ENCODE results near the gene PNLIPRP3. TPM values are rescaled to one million over a fixed set of nuclear protein-coding genes. Genes with fewer than 3 reads are reported as not detected.

Gene PNLIPRP3
- total and polyA plus RNA-seq, 2 of the 4 experiments (the other 2 are of a cell fraction) = not detected

DNA sequence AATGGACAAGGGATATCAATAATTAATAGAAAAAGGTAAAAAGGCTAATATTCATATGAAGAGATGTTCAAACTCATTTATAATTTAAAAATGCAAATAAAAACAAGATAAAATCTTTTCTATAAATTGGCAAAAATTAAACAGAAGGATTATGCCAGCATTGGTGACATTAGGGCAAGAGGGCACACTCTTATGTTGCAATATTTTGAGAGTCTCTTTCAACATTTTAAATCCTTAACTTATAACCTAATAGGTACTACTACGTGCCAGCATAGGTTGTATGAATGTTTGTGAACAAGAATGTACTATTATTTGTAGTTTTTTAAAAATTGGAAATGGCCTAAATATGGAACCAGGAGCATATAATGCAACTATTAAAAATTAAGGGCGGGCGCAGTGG is 24.8 kb upstream of the PNLIPRP3 start:
- H3K23ac ChIP-seq (ENCODE audit: low read depth, low read length) = no peak overlapping the region
- H2BK20ac ChIP-seq (ENCODE audit: low read depth, low read length) = no peak overlapping the region
- H3K4me3 ChIP-seq (ENCODE audit: insufficient read depth, low read depth, low read length) = no peak overlapping the region
- no peak overlapping the region for H2AFZ ChIP-seq (replicated peaks; ENCODE audit: low read length, poor library complexity)
- no peak overlapping the region for H4K8ac ChIP-seq (ENCODE audit: low read depth in 2 of 2, low read length in 2 of 2)
- no peak overlapping the region for H2BK15ac ChIP-seq (ENCODE audit: low read depth, low read length)
- H3K4ac ChIP-seq (ENCODE audit: low read depth, low read length) = no peak overlapping the region
- no peak overlapping the region for H4K5ac ChIP-seq (ENCODE audit: low read depth, low read length)
- no peak overlapping the region for H2AK5ac ChIP-seq (ENCODE audit: low read depth, low read length)
- dilution Hi-C loops (cut with HindIII; ENCODE audit: low sequenced_read_pairs, unreplicated experiment) (no loop called here), intact Hi-C loops (cut with micrococcal nuclease) (no loop called here), in situ Hi-C loops (cut with MboI; ENCODE audit: low sequenced_read_pairs) (no loop called here)
- DNase-seq = no peak
- no peaks in the 10 kb centered on the region for H3K27me3 ChIP-seq (ENCODE audit: control insufficient read depth, insufficient read depth, low read length)
- H4K20me1 ChIP-seq (ENCODE audit: insufficient read depth, low read length) = no peaks in the 10 kb centered on the region
- no peak overlapping the region for H3K27ac ChIP-seq (ENCODE audit: insufficient read depth, low read length)
- no CpG with 5 or more reads among the region's 3 CpGs for WGBS, 2 experiments (ENCODE audit: extremely low coverage in 2 of 2, insufficient read length in 1 of 2)
- TF ChIP-seq POLR2A (IDR thresholded peaks at IDR 0.05; ENCODE audit: low read depth, low read length) (no peak), MXI1 (IDR thresholded peaks at IDR 0.05; ENCODE audit: borderline replicate concordance, low read depth, low read length) (no peak), MAFK (IDR thresholded peaks at IDR 0.05; ENCODE audit: low read depth, low read length) (no peak), ELK1 (IDR thresholded peaks at IDR 0.05; ENCODE audit: borderline replicate concordance, low read depth, low read length) (no peak), FOS (IDR thresholded peaks at IDR 0.05; ENCODE audit: low read depth, low read length) (no peak), RAD21 (IDR thresholded peaks at IDR 0.05; ENCODE audit: low read length) (no peak), NFE2L2 (IDR thresholded peaks at IDR 0.05; ENCODE audit: low read depth, low read length) (no peak), BHLHE40 (IDR thresholded peaks at IDR 0.05; ENCODE audit: low read depth, low read length) (no peak), RFX5 (IDR thresholded peaks at IDR 0.05; ENCODE audit: low read depth, low read length) (no peak), CTCF (conservative IDR thresholded peaks at IDR 0.05; ENCODE audit: low read depth, low read length) (no peak), CEBPB (IDR thresholded peaks at IDR 0.05; ENCODE audit: low read depth, low read length) (no peak), RCOR1 (IDR thresholded peaks at IDR 0.05; ENCODE audit: insufficient replicate concordance, low read length) (no peak), CHD1 (IDR thresholded peaks at IDR 0.05; ENCODE audit: low read depth, low read length) (no peak), SMC3 (IDR thresholded peaks at IDR 0.05; ENCODE audit: low read depth, low read length) (no peak)
- TF ChIP-seq, protein P1, sequence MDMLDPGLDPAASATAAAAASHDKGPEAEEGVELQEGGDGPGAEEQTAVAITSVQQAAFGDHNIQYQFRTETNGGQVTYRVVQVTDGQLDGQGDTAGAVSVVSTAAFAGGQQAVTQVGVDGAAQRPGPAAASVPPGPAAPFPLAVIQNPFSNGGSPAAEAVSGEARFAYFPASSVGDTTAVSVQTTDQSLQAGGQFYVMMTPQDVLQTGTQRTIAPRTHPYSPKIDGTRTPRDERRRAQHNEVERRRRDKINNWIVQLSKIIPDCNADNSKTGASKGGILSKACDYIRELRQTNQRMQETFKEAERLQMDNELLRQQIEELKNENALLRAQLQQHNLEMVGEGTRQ (IDR thresholded peaks at IDR 0.05; ENCODE audit: low read depth, low read length) = no peak
- no peak overlapping the region for H3K14ac ChIP-seq (replicated peaks; ENCODE audit: low read depth, low read length)
- no peaks in the 10 kb centered on the region for H3K9me1 ChIP-seq (ENCODE audit: insufficient read depth, low read length)
- H4K91ac ChIP-seq (ENCODE audit: insufficient read depth, low read depth, low read length) = no peak overlapping the region
- no peak overlapping the region for H3K56ac ChIP-seq (ENCODE audit: extremely low read depth, insufficient read depth, low read length)
- H3K36me3 ChIP-seq (ENCODE audit: control insufficient read depth, insufficient read depth, low read length) = no peaks in the 10 kb centered on the region
- H3K18ac ChIP-seq (ENCODE audit: low read depth, low read length) = no peak overlapping the region
- H3K9me3 ChIP-seq (ENCODE audit: control insufficient read depth, insufficient read depth, low read length) = no peaks in the 10 kb centered on the region
- H3K9ac ChIP-seq (ENCODE audit: low read depth, low read length) = no peak overlapping the region
- BruUV-seq (replicated peaks) = no TSS peak
- H3K79me1 ChIP-seq (ENCODE audit: low read depth in 1 of 2, low read length in 2 of 2) = no peaks in the 10 kb centered on the region
- H2BK5ac ChIP-seq (ENCODE audit: low read depth, low read length, poor library complexity, severe bottlenecking) = no peak overlapping the region
- H2AK9ac ChIP-seq (replicated peaks; ENCODE audit: low read depth, low read length, poor library complexity) = no peak overlapping the region
- no peak overlapping the region for H2BK120ac ChIP-seq (ENCODE audit: low read depth, low read length)
- CTCF ChIA-PET = no interaction called here
- H3K4me1 ChIP-seq (ENCODE audit: control insufficient read depth, insufficient read depth, low read length) = no peaks in the 10 kb centered on the region
- POLR2A ChIA-PET (ENCODE audit: unreplicated experiment) = no interaction called here
- no peak overlapping the region for H3K4me2 ChIP-seq (ENCODE audit: low read depth, low read length)
- no peak for ATAC-seq (ENCODE audit: low read depth)
